PC-9 (cell line): ENCODE data around the gene IL17C. TPM values are rescaled to one million over a fixed set of nuclear protein-coding genes. Genes with fewer than 3 reads are reported as not detected.

ENCODE experiments used
- BruUV-seq: library from RNA; stranded (reverse); fragments of 400-500 nt; replicated peaks from 2 replicates; lab custom pipeline; 2021; lab: Mats Ljungman, UMichigan
- CTCF ChIA-PET: fragments of 300-600 bp; sonication (Branson Sonifier 250); formaldehyde crosslinking; loops from one replicate; lab custom pipeline; 2022; ENCODE audit warnings: antibody characterized with exemption; lab: Charles Lee
- POLR2A ChIA-PET: fragments of 300-600 bp; sonication (Branson Sonifier 250); formaldehyde crosslinking; loops from one replicate; lab custom pipeline; 2022; ENCODE audit warnings: antibody characterized with exemption; ENCODE audit not compliant: unreplicated experiment; lab: Charles Lee
- DNase-seq, 2 experiments: peaks; one replicate each; pipeline versions ENCODE4 v3.0.0 to v3.0.0-alpha.2; 2015 to 2022; ENCODE audit warnings: mixed read lengths in 1 of 2
- H2AFZ ChIP-seq: fragments of 200-600 bp; sonication (generic); 2 replicates; pipeline ENCODE4 v1.8.1; 2017; ENCODE audit warnings: antibody characterized with exemption
- H3F3A ChIP-seq: fragments of 200-600 bp; sonication (generic); 2 replicates; pipeline ENCODE4 v1.8.1; 2017; ENCODE audit warnings: antibody characterized with exemption, mild to moderate bottlenecking, low read depth; ENCODE audit not compliant: insufficient read depth
- H3K27ac ChIP-seq: fragments of 200-600 bp; sonication (generic); 2 replicates; pipeline ENCODE4 v1.6.1; 2016; ENCODE audit warnings: mixed run types
- H3K27me3 ChIP-seq: fragments of 200-600 bp; sonication (generic); 2 replicates; pipeline ENCODE4 v1.6.1; 2016; ENCODE audit warnings: low read depth, mixed run types; ENCODE audit not compliant: insufficient read depth
- H3K36me3 ChIP-seq: fragments of 200-600 bp; sonication (generic); 2 replicates; pipeline ENCODE4 v1.6.1; 2016; ENCODE audit warnings: low read depth, mixed run types
- H3K4me1 ChIP-seq: fragments of 200-600 bp; sonication (generic); replicated peaks from 2 replicates; pipeline ENCODE4 v1.6.1; 2016; ENCODE audit warnings: mixed run types; ENCODE audit not compliant: insufficient read depth
- H3K4me2 ChIP-seq: fragments of 200-600 bp; sonication (generic); 2 replicates; pipeline ENCODE4 v1.6.1; 2017; ENCODE audit warnings: mixed run types
- H3K4me3 ChIP-seq: fragments of 200-600 bp; sonication (generic); 2 replicates; pipeline ENCODE4 v1.6.1; 2016; ENCODE audit warnings: mixed run types
- H3K79me2 ChIP-seq: fragments of 200-600 bp; sonication (generic); 2 replicates; pipeline ENCODE4 v1.6.1; 2017; ENCODE audit warnings: low read depth, mixed run types
- H3K9me2 ChIP-seq: fragments of 200-600 bp; sonication (generic); 2 replicates; pipeline ENCODE4 v1.8.1; 2017; ENCODE audit warnings: mild to moderate bottlenecking; ENCODE audit not compliant: insufficient read depth
- H3K9me3 ChIP-seq: fragments of 200-600 bp; sonication (generic); 2 replicates; pipeline ENCODE4 v1.8.1; 2016; ENCODE audit warnings: low read depth; ENCODE audit not compliant: insufficient read depth
- H4K20me1 ChIP-seq: fragments of 200-600 bp; sonication (generic); 2 replicates; pipeline ENCODE4 v1.8.1; 2017; ENCODE audit not compliant: insufficient read depth
- CTCF ChIP-seq: fragments of 200-600 bp; sonication (generic); conservative IDR thresholded peaks from 2 replicates; pipeline ENCODE4 v1.6.1; 2017; ENCODE audit warnings: mixed run types, antibody characterized with exemption, mild to moderate bottlenecking, moderate library complexity
- EZH2 ChIP-seq: fragments of 200-600 bp; sonication (generic); IDR thresholded peaks from 2 replicates; pipeline ENCODE4 v1.8.0; 2017; ENCODE audit warnings: antibody characterized with exemption, low read depth
- intact Hi-C: fragments of 100-400 bp; cut with micrococcal nuclease; formaldehyde crosslinking; loops from one replicate; pipeline ENCODE4 v1.10.0; 2022; ENCODE audit not compliant: unreplicated experiment
- total RNA-seq: library from RNA; stranded (reverse); gene quantifications from 2 replicates; pipeline ENCODE4 v1.2.3, GENCODE V29; 2021

The IL17C gene
- total RNA-seq, 1 experiment from 2014 or later = not detected

- POLR2A ChIA-PET = no interaction called here
- no TSS peak for BruUV-seq
- no peaks in the 10 kb centered on the region for H3K4me1 ChIP-seq
Measured at GRCh38 chr16:88614818-88615580, 23.4 kb upstream of the IL17C start.

GRCh38 chr16:88616320-88616719, 22.1 kb upstream of the IL17C start:
- H3K9me3 ChIP-seq = no peaks in the 10 kb centered on the region
- no peak overlapping the region for H2AFZ ChIP-seq
- TF ChIP-seq EZH2 (no peak), CTCF (no peak)
- H3K4me1 ChIP-seq = no peaks in the 10 kb centered on the region
- H3K27ac ChIP-seq = no peak overlapping the region
- H3K4me3 ChIP-seq = no peak overlapping the region
- ChIA-PET POLR2A (no interaction called here), CTCF (no interaction called here)
- H3K4me2 ChIP-seq = no peak overlapping the region
- H3K27me3 ChIP-seq = no peaks in the 10 kb centered on the region
- BruUV-seq = no TSS peak
- peak in 1 of 2 experiments; percentile 15 for DNase-seq
- H3K36me3 ChIP-seq = no peaks in the 10 kb centered on the region
- intact Hi-C loops = no loop called here
- no peaks in the 10 kb centered on the region for H3K9me2 ChIP-seq
- H3K79me2 ChIP-seq = no peaks in the 10 kb centered on the region
- no peaks in the 10 kb centered on the region for H3F3A ChIP-seq
- peaks cover 16% of the 10 kb centered on the region for H4K20me1 ChIP-seq

More at GRCh38 chr16:88614818-88615580, 23.4 kb upstream of the IL17C start:
- Histone ChIP-seq H3K27me3 (no peaks in the 10 kb centered on the region), H3K9me2 (no peaks in the 10 kb centered on the region), H3K27ac (no peak overlapping the region), H4K20me1 (peaks cover 23% of the 10 kb centered on the region), H2AFZ (no peak overlapping the region), H3K4me3 (no peak overlapping the region), H3K9me3 (no peaks in the 10 kb centered on the region), H3K36me3 (no peaks in the 10 kb centered on the region; the same call in 1 of the 2 replicates), H3K79me2 (no peaks in the 10 kb centered on the region), H3K4me2 (no peak overlapping the region), H3F3A (no peaks in the 10 kb centered on the region)
- TF ChIP-seq EZH2 (no peak), CTCF (no peak)
- peak in 1 of 2 experiments; percentile 11 for DNase-seq
- CTCF ChIA-PET = no interaction called here
- intact Hi-C loops = no loop called here

GRCh38 chr16:88616736-88617135, 21.6 kb upstream of the IL17C start:
- DNase-seq = no peak
- Histone ChIP-seq H3K27ac (no peak overlapping the region), H4K20me1 (peaks cover 16% of the 10 kb centered on the region), H3K4me1 (no peaks in the 10 kb centered on the region), H3K27me3 (no peaks in the 10 kb centered on the region), H3K36me3 (no peaks in the 10 kb centered on the region), H3K9me3 (no peaks in the 10 kb centered on the region), H3K4me2 (no peak overlapping the region), H2AFZ (no peak overlapping the region), H3K9me2 (no peaks in the 10 kb centered on the region), H3F3A (no peaks in the 10 kb centered on the region), H3K4me3 (no peak overlapping the region), H3K79me2 (no peaks in the 10 kb centered on the region)
- POLR2A ChIA-PET = interaction anchor here (0.6 kb wide), 1 partner anchor 54 kb away, joined by 3 read pairs; no protein-coding TSS in a partner anchor
- no TSS peak for BruUV-seq
- TF ChIP-seq EZH2 = no peak
- TF ChIP-seq CTCF = no peak
- CTCF ChIA-PET = no interaction called here
- intact Hi-C loops = no loop called here
